ENCODE results near the gene RPL11. TPM values are rescaled to one million over a fixed set of nuclear protein-coding genes. Genes with fewer than 3 reads are reported as not detected.

The RPL11 gene
- total RNA-seq, 1 donor from 2014 or later: 657 TPM

- Mint-ChIP-seq H3K4me1 (ENCODE audit: low read depth, unreplicated experiment) (peaks cover 8% of the 10 kb centered on the region), H3K36me3 (ENCODE audit: unreplicated experiment) (no peaks in the 10 kb centered on the region), H3K27me3 (ENCODE audit: unreplicated experiment) (no peaks in the 10 kb centered on the region), H3K4me3 (ENCODE audit: unreplicated experiment) (no peak overlapping the region), H3K9me3 (ENCODE audit: unreplicated experiment) (peaks cover 1% of the 10 kb centered on the region), H3K27ac (ENCODE audit: unreplicated experiment) (no peak overlapping the region)
- no peak for DNase-seq
- no peak for TF ChIP-seq CTCF (IDR thresholded peaks at IDR 0.05; ENCODE audit: partially characterized antibody, unreplicated experiment)
Measured at GRCh38 chr1:23699280-23700179, 7.9 kb downstream of the RPL11 start.

GRCh38 chr1:23701310-23701709, 9.7 kb downstream of the RPL11 start:
- no peaks in the 10 kb centered on the region for H3K27me3 Mint-ChIP-seq (ENCODE audit: unreplicated experiment)
- H3K9me3 Mint-ChIP-seq (ENCODE audit: unreplicated experiment): peaks cover 2% of the 10 kb centered on the region
- H3K27ac Mint-ChIP-seq (ENCODE audit: unreplicated experiment): no peak overlapping the region
- H3K4me1 Mint-ChIP-seq (ENCODE audit: low read depth, unreplicated experiment): no peaks in the 10 kb centered on the region
- TF ChIP-seq CTCF (IDR thresholded peaks at IDR 0.05; ENCODE audit: partially characterized antibody, unreplicated experiment): no peak
- no peaks in the 10 kb centered on the region for H3K36me3 Mint-ChIP-seq (ENCODE audit: unreplicated experiment)
- no peak overlapping the region for H3K4me3 Mint-ChIP-seq (ENCODE audit: unreplicated experiment)
- no peak for DNase-seq

- Mint-ChIP-seq H3K9me3 (ENCODE audit: unreplicated experiment) (peaks cover 2% of the 10 kb centered on the region), H3K4me3 (ENCODE audit: unreplicated experiment) (no peak overlapping the region), H3K27me3 (ENCODE audit: unreplicated experiment) (no peaks in the 10 kb centered on the region), H3K4me1 (ENCODE audit: low read depth, unreplicated experiment) (no peaks in the 10 kb centered on the region), H3K36me3 (ENCODE audit: unreplicated experiment) (no peaks in the 10 kb centered on the region), H3K27ac (ENCODE audit: unreplicated experiment) (no peak overlapping the region)
- no peak for DNase-seq
- no peak for TF ChIP-seq CTCF (IDR thresholded peaks at IDR 0.05; ENCODE audit: partially characterized antibody, unreplicated experiment)
Measured at GRCh38 chr1:23701996-23702395, 10.4 kb downstream of the RPL11 start.

- peaks cover 2% of the 10 kb centered on the region for H3K9me3 Mint-ChIP-seq (ENCODE audit: unreplicated experiment)
- H3K36me3 Mint-ChIP-seq (ENCODE audit: unreplicated experiment): no peaks in the 10 kb centered on the region
- no peak for DNase-seq
- H3K27me3 Mint-ChIP-seq (ENCODE audit: unreplicated experiment): no peaks in the 10 kb centered on the region
- H3K27ac Mint-ChIP-seq (ENCODE audit: unreplicated experiment): no peak overlapping the region
- H3K4me3 Mint-ChIP-seq (ENCODE audit: unreplicated experiment): no peak overlapping the region
- H3K4me1 Mint-ChIP-seq (ENCODE audit: low read depth, unreplicated experiment): no peaks in the 10 kb centered on the region
- no peak for TF ChIP-seq CTCF (IDR thresholded peaks at IDR 0.05; ENCODE audit: partially characterized antibody, unreplicated experiment)
Measured at GRCh38 chr1:23704834-23705495, 13.4 kb downstream of the RPL11 start.

GRCh38 chr1:23709229-23709628, 17.6 kb downstream of the RPL11 start:
- no peaks in the 10 kb centered on the region for H3K27me3 Mint-ChIP-seq (ENCODE audit: unreplicated experiment)
- H3K9me3 Mint-ChIP-seq (ENCODE audit: unreplicated experiment): peaks cover 2% of the 10 kb centered on the region
- H3K4me3 Mint-ChIP-seq (ENCODE audit: unreplicated experiment): no peak overlapping the region
- H3K36me3 Mint-ChIP-seq (ENCODE audit: unreplicated experiment): no peaks in the 10 kb centered on the region
- no peak for TF ChIP-seq CTCF (IDR thresholded peaks at IDR 0.05; ENCODE audit: partially characterized antibody, unreplicated experiment)
- no peak overlapping the region for H3K27ac Mint-ChIP-seq (ENCODE audit: unreplicated experiment)
- no peak for DNase-seq
- peaks cover 2% of the 10 kb centered on the region for H3K4me1 Mint-ChIP-seq (ENCODE audit: low read depth, unreplicated experiment)
